SK-N-SH treated with all-trans-retinoic acid at 6 μM for 48 hours (cell line): ENCODE results near the gene MMP12.

Experiments
- CREB5 ChIP-seq: fragments of 250-450 bp; sonication (Bioruptor Pico); IDR thresholded peaks from 2 replicates; pipeline ENCODE4 v1.5.1; 2020; ENCODE audit warnings: low read depth, mild to moderate bottlenecking, moderate library complexity
- ISL1 ChIP-seq: fragments of 250-450 bp; sonication (Bioruptor Pico); IDR thresholded peaks from 2 replicates; pipeline ENCODE4 v2.1.2; 2022; ENCODE audit warnings: mild to moderate bottlenecking, moderate library complexity
- PATZ1 ChIP-seq: fragments of 250-450 bp; sonication (Bioruptor Pico); IDR thresholded peaks from 2 replicates; pipeline ENCODE4 v1.8.0; 2020; ENCODE audit warnings: mild to moderate bottlenecking, moderate library complexity, borderline replicate concordance
- POU6F1 ChIP-seq: fragments of 250-450 bp; sonication (Bioruptor Pico); IDR thresholded peaks from 2 replicates; pipeline ENCODE4 v1.8.0; 2021; ENCODE audit warnings: low read depth, mild to moderate bottlenecking, moderate library complexity, borderline replicate concordance
- PPARA ChIP-seq: fragments of 250-450 bp; sonication (Bioruptor Pico); IDR thresholded peaks from 2 replicates; pipeline ENCODE4 v1.5.0; 2020; ENCODE audit warnings: mild to moderate bottlenecking, borderline replicate concordance
- RARB ChIP-seq: fragments of 250-450 bp; sonication (Bioruptor Pico); IDR thresholded peaks from 2 replicates; pipeline ENCODE4 v1.8.0; 2021; ENCODE audit warnings: mild to moderate bottlenecking, moderate library complexity
- SNAI2 ChIP-seq: fragments of 250-450 bp; sonication (Bioruptor Pico); IDR thresholded peaks from 2 replicates; pipeline ENCODE4 v1.5.0; 2020; ENCODE audit warnings: mild to moderate bottlenecking, moderate library complexity
- TSHZ2 ChIP-seq: fragments of 250-450 bp; sonication (Bioruptor Pico); IDR thresholded peaks from 2 replicates; pipeline ENCODE4 v1.5.0; 2020; ENCODE audit warnings: mild to moderate bottlenecking, moderate library complexity
- ZFP30 ChIP-seq: fragments of 450-650 bp; formaldehyde crosslinking; IDR thresholded peaks from 2 replicates; pipeline ENCODE4 v1.5.0; 2022; ENCODE audit warnings: mild to moderate bottlenecking, moderate library complexity
- ZNF565 ChIP-seq: fragments of 450-650 bp; formaldehyde crosslinking; conservative IDR thresholded peaks from 2 replicates; pipeline ENCODE4 v1.5.0; 2020; ENCODE audit warnings: low read depth, mild to moderate bottlenecking, moderate library complexity

GRCh38 chr11:102837156-102837555 is 37.6 kb downstream of the MMP12 start:
- TF ChIP-seq PPARA (CRISPR knock-in tag) = no peak
- TF ChIP-seq TSHZ2 (CRISPR knock-in tag) = no peak
- TF ChIP-seq SNAI2 (CRISPR knock-in tag) = no peak
- TF ChIP-seq PATZ1 (CRISPR knock-in tag) = no peak
- no peak for TF ChIP-seq ISL1 (CRISPR knock-in tag)
- no peak for TF ChIP-seq ZFP30 (CRISPR knock-in tag)
- no peak for TF ChIP-seq POU6F1 (CRISPR knock-in tag)
- TF ChIP-seq ZNF565 (CRISPR knock-in tag) = no peak
- TF ChIP-seq CREB5 (CRISPR knock-in tag) = no peak
- TF ChIP-seq RARB (CRISPR knock-in tag) = no peak
